ENCODE results near the gene C5orf47. TPM values are rescaled to one million over a fixed set of nuclear protein-coding genes. Genes with fewer than 3 reads are reported as not detected.

C5orf47 gene
- total RNA-seq, 1 experiment from 2014 or later, result 0.09 TPM

DNA sequence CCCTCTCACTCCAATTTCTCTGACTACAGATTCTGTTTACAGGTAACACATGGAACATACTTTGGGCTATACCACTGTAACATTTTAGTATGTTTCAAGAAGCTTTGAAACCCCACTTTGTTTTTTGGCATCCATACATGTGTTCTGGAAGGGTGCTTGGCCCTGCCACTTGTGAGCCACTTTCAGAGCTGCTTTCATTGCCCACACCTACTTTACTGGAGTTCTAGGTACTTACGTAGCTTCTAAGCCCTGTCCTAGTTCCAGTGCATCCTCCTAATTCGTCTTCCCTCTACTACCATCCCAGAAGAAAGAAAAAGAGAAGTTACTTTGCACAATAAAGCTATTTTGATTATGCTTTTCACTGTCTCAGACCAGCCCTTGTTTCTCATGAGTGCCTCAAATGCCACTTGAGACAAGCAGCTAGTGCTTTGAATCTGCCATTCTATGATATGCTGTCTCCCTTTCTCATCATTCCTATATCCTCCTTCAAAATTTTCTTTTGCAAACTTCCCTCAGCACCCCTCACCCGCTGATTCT is 26.5 kb upstream of the C5orf47 start:
- Histone ChIP-seq H3K9me3 (ENCODE audit: control insufficient read depth, low read depth, low read length) (no peaks in the 10 kb centered on the region), H4K91ac (ENCODE audit: insufficient read length, low read depth, low read length) (no peak overlapping the region), H2BK5ac (ENCODE audit: insufficient read length, low read length) (no peak overlapping the region), H3K9ac (ENCODE audit: extremely low read depth, insufficient read length, low read length) (no peak overlapping the region), H3K4me1 (ENCODE audit: insufficient read depth, low read length) (peaks cover 12% of the 10 kb centered on the region; the same call in 1 of the 2 replicates), H3K4ac (ENCODE audit: low read depth, low read length) (no peak overlapping the region), H4K5ac (ENCODE audit: insufficient read length, low read depth, low read length) (no peak overlapping the region), H3K4me2 (ENCODE audit: insufficient read depth, insufficient read length, low read length) (peak overlapping the region; percentile 2), H4K8ac (replicated peaks; ENCODE audit: insufficient read length, low read depth, low read length) (no peak overlapping the region), H3K79me1 (ENCODE audit: insufficient read depth, low read depth, low read length, poor library complexity, severe bottlenecking) (no peaks in the 10 kb centered on the region), H3K27me3 (ENCODE audit: insufficient read depth, low read length) (no peaks in the 10 kb centered on the region), H3K18ac (ENCODE audit: insufficient read length, low read depth, low read length) (no peak overlapping the region), H3K27ac (ENCODE audit: insufficient read length, low read depth, low read length) (peak overlapping the region; percentile 100), H4K20me1 (ENCODE audit: control insufficient read depth, insufficient read depth, insufficient read length) (no peaks in the 10 kb centered on the region), H2BK120ac (ENCODE audit: low read depth, low read length, poor library complexity, severe bottlenecking) (peak overlapping the region; percentile 93), H2BK20ac (ENCODE audit: low read depth, low read length, poor library complexity, severe bottlenecking) (no peak overlapping the region), H3K14ac (ENCODE audit: insufficient read depth, low read length) (no peak overlapping the region), H3K23me2 (ENCODE audit: insufficient read length, low read depth, low read length, poor library complexity, severe bottlenecking) (no peaks in the 10 kb centered on the region), H3K56ac (ENCODE audit: insufficient read length, low read depth, low read length) (no peak overlapping the region), H2BK15ac (ENCODE audit: low read depth, low read length) (no peak overlapping the region), H2AFZ (ENCODE audit: low read length) (no peak overlapping the region), H2BK12ac (ENCODE audit: insufficient read length, low read depth, low read length) (no peak overlapping the region), H3T11ph (ENCODE audit: low read length) (no peak overlapping the region), H2AK5ac (ENCODE audit: insufficient read length, low read length) (no peak overlapping the region), H3K23ac (ENCODE audit: insufficient read length, low read depth, low read length) (no peak overlapping the region), H3K79me2 (ENCODE audit: insufficient read depth, low read length) (no peaks in the 10 kb centered on the region)
- Mint-ChIP-seq H3K27ac (peak overlapping the region; percentile 99), H3K9me3 (no peaks in the 10 kb centered on the region), H3K27me3 (ENCODE audit: low read depth) (no peaks in the 10 kb centered on the region; the same call in 1 of the 2 replicates), H3K36me3 (ENCODE audit: insufficient read depth in 1 of 3, low read depth in 3 of 3) (no peaks in the 10 kb centered on the region), H3K4me1 (peaks cover 33 to 35% of the 10 kb centered on the region in 2 experiments), H3K4me3 (peak overlapping the region in 1 of 2 experiments; percentile 79; a peak in 3 of 5 replicates)
- TF ChIP-seq, protein P1, sequence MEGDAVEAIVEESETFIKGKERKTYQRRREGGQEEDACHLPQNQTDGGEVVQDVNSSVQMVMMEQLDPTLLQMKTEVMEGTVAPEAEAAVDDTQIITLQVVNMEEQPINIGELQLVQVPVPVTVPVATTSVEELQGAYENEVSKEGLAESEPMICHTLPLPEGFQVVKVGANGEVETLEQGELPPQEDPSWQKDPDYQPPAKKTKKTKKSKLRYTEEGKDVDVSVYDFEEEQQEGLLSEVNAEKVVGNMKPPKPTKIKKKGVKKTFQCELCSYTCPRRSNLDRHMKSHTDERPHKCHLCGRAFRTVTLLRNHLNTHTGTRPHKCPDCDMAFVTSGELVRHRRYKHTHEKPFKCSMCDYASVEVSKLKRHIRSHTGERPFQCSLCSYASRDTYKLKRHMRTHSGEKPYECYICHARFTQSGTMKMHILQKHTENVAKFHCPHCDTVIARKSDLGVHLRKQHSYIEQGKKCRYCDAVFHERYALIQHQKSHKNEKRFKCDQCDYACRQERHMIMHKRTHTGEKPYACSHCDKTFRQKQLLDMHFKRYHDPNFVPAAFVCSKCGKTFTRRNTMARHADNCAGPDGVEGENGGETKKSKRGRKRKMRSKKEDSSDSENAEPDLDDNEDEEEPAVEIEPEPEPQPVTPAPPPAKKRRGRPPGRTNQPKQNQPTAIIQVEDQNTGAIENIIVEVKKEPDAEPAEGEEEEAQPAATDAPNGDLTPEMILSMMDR (conservative IDR thresholded peaks at IDR 0.05), result no peak
- no CpG with 5 or more reads among the region's 3 CpGs for WGBS (ENCODE audit: extremely low coverage, insufficient read length, low lambda C conversion rate)
- DNase-seq, result no peak
